Measurements from ENCODE around the gene S100A3. TPM values are rescaled to one million over a fixed set of nuclear protein-coding genes. Genes with fewer than 3 reads are reported as not detected.

S100A3 gene
- total and polyA plus RNA-seq, 2 of the 8 experiments (the other 6 are each of a cell fraction or from before 2014, with no cell fraction given) = 0.26 to 0.47 TPM

DNA sequence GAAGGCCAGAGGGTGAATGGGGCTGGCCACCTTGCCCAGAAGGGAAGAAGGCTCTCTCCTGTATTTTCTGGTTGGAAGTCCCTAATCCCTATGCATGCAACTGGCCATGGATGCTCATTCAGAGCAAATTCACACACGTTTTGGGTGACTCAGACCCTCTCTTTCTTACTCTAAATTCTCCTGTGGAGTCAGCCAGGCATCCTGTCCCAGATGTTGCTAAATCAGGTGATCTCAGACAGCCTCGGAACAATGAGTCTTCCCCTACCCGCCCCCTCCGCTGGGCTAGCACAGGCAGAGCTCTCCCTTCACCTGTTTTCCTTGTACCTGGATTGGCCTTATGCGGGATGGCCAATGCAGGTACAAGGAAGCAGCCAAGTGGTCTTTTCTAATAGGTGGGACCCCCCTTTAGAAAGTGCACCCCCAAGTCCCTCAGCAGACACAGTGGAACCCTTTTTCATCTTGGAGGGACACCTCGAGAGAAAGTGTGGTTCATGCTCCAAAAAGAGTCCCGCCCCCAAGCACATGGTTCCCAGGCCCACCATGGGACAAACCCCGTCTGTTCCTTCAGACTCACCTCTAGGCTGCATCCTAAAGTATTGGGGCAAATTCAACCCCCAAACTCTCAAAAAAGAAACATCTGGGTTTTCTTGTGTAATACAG lies 21.9 kb downstream of the S100A3 start (continued):
- TF ChIP-seq, protein P1, sequence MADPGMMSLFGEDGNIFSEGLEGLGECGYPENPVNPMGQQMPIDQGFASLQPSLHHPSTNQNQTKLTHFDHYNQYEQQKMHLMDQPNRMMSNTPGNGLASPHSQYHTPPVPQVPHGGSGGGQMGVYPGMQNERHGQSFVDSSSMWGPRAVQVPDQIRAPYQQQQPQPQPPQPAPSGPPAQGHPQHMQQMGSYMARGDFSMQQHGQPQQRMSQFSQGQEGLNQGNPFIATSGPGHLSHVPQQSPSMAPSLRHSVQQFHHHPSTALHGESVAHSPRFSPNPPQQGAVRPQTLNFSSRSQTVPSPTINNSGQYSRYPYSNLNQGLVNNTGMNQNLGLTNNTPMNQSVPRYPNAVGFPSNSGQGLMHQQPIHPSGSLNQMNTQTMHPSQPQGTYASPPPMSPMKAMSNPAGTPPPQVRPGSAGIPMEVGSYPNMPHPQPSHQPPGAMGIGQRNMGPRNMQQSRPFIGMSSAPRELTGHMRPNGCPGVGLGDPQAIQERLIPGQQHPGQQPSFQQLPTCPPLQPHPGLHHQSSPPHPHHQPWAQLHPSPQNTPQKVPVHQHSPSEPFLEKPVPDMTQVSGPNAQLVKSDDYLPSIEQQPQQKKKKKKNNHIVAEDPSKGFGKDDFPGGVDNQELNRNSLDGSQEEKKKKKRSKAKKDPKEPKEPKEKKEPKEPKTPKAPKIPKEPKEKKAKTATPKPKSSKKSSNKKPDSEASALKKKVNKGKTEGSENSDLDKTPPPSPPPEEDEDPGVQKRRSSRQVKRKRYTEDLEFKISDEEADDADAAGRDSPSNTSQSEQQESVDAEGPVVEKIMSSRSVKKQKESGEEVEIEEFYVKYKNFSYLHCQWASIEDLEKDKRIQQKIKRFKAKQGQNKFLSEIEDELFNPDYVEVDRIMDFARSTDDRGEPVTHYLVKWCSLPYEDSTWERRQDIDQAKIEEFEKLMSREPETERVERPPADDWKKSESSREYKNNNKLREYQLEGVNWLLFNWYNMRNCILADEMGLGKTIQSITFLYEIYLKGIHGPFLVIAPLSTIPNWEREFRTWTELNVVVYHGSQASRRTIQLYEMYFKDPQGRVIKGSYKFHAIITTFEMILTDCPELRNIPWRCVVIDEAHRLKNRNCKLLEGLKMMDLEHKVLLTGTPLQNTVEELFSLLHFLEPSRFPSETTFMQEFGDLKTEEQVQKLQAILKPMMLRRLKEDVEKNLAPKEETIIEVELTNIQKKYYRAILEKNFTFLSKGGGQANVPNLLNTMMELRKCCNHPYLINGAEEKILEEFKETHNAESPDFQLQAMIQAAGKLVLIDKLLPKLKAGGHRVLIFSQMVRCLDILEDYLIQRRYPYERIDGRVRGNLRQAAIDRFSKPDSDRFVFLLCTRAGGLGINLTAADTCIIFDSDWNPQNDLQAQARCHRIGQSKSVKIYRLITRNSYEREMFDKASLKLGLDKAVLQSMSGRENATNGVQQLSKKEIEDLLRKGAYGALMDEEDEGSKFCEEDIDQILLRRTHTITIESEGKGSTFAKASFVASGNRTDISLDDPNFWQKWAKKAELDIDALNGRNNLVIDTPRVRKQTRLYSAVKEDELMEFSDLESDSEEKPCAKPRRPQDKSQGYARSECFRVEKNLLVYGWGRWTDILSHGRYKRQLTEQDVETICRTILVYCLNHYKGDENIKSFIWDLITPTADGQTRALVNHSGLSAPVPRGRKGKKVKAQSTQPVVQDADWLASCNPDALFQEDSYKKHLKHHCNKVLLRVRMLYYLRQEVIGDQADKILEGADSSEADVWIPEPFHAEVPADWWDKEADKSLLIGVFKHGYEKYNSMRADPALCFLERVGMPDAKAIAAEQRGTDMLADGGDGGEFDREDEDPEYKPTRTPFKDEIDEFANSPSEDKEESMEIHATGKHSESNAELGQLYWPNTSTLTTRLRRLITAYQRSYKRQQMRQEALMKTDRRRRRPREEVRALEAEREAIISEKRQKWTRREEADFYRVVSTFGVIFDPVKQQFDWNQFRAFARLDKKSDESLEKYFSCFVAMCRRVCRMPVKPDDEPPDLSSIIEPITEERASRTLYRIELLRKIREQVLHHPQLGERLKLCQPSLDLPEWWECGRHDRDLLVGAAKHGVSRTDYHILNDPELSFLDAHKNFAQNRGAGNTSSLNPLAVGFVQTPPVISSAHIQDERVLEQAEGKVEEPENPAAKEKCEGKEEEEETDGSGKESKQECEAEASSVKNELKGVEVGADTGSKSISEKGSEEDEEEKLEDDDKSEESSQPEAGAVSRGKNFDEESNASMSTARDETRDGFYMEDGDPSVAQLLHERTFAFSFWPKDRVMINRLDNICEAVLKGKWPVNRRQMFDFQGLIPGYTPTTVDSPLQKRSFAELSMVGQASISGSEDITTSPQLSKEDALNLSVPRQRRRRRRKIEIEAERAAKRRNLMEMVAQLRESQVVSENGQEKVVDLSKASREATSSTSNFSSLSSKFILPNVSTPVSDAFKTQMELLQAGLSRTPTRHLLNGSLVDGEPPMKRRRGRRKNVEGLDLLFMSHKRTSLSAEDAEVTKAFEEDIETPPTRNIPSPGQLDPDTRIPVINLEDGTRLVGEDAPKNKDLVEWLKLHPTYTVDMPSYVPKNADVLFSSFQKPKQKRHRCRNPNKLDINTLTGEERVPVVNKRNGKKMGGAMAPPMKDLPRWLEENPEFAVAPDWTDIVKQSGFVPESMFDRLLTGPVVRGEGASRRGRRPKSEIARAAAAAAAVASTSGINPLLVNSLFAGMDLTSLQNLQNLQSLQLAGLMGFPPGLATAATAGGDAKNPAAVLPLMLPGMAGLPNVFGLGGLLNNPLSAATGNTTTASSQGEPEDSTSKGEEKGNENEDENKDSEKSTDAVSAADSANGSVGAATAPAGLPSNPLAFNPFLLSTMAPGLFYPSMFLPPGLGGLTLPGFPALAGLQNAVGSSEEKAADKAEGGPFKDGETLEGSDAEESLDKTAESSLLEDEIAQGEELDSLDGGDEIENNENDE (IDR thresholded peaks at IDR 0.05; ENCODE audit: insufficient replicate concordance, low read length) = no peak
- TF ChIP-seq EGR1 (IDR thresholded peaks at IDR 0.05; ENCODE audit: borderline replicate concordance, low read depth, low read length) = no peak
- TF ChIP-seq JUN (IDR thresholded peaks at IDR 0.05; ENCODE audit: low read depth, low read length) = no peak
- TF ChIP-seq JUND (IDR thresholded peaks at IDR 0.05; ENCODE audit: low read length) = peak; percentile 33; the same call in 1 of the 2 replicates
- no peak for TF ChIP-seq SP2 (IDR thresholded peaks at IDR 0.05; ENCODE audit: low read length)
- no peak for TF ChIP-seq CBX5 (IDR thresholded peaks at IDR 0.05; ENCODE audit: low read depth, low read length)
- TF ChIP-seq, protein P2, sequence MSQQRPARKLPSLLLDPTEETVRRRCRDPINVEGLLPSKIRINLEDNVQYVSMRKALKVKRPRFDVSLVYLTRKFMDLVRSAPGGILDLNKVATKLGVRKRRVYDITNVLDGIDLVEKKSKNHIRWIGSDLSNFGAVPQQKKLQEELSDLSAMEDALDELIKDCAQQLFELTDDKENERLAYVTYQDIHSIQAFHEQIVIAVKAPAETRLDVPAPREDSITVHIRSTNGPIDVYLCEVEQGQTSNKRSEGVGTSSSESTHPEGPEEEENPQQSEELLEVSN (IDR thresholded peaks at IDR 0.05) = peak; percentile 85
- TF ChIP-seq RFX5 (IDR thresholded peaks at IDR 0.05; ENCODE audit: borderline replicate concordance, low read depth, low read length) = no peak

All from H1 (cell line).